Measurements from ENCODE around the gene RAD51B. TPM values are rescaled to one million over a fixed set of nuclear protein-coding genes. Genes with fewer than 3 reads are reported as not detected.
A peak's percentile ranks its signal among the peaks of the same experiment; 100 is the strongest.

The RAD51B gene
- polyA plus RNA-seq, 3 donors, result 3.6 to 11.6 (median 9.4) TPM

DNA sequence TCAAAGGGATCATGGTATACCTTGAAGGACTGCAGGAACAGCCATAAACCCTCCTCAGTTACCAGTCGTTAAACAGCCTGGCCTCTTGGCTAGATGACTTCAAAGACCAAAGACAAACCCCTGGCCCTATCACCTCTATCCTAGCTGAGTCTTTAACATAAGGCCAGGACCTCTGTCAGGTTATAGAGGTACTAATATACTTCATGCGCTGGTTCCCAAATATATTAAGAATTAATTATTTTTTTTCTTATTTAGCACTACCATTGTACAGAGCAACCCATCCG, 459.8 kb downstream of the RAD51B start:
- no peak overlapping the region for H3K4me2 ChIP-seq (replicated peaks; ENCODE audit: extremely low read depth, low read length, poor library complexity, severe bottlenecking)
- no peak overlapping the region for H3K4me3 Mint-ChIP-seq
- WGBS (ENCODE audit: insufficient coverage), result 88% methylated on average over 1 of the region's 3 CpGs

DNA sequence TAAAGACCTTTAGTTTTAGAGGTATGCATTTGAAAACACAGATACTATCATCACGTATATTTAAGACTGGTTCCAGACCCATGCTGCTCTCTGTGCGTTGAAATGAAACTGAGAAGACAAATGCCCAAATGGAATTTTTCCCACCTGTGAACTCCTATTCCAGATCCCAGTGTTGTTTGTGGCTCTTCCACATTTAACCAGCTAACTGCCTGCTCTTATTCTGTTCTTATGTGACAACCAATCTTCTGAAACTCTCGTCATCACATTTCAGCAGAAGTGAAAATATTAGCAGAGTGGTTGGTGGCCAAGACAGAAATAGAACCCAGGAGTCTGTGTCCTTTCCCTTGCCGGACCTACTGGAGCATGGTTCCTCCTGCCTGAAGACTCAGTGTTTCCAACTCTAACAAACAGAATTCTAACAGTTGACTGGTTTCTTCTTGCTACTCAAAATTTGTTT, 460.2 kb downstream of the RAD51B start:
- H3K4me3 Mint-ChIP-seq, result peak overlapping the region in 1 of 2 donors; percentile 15

More for the DNA sequence above, 459.8 kb downstream of the RAD51B start:
- intact Hi-C loops (cut with micrococcal nuclease), result loop anchor here in 1 of 2 donors (10.0 kb wide), 1 partner anchor 115 kb away; no protein-coding TSS in a partner anchor
- Histone ChIP-seq H3K9ac (ENCODE audit: insufficient read depth, low read length, poor library complexity, severe bottlenecking) (no peak overlapping the region), H4K20me1 (ENCODE audit: insufficient read depth, low read length) (no peaks in the 10 kb centered on the region), H3K79me2 (ENCODE audit: insufficient read depth, low read length) (no peaks in the 10 kb centered on the region), H3K27me3 (ENCODE audit: control insufficient read depth in 2 of 2, insufficient read depth in 2 of 2, low read length in 2 of 2) (no peaks in the 10 kb centered on the region), H3K9me3 (replicated peaks in 1 of 2; ENCODE audit: control insufficient read depth in 1 of 2, insufficient read depth in 1 of 2, low read length in 2 of 2) (no peaks in the 10 kb centered on the region), H2AFZ (ENCODE audit: insufficient read depth, low read depth, low read length, poor library complexity, severe bottlenecking) (no peak overlapping the region), H3K36me3 (replicated peaks in 1 of 2; ENCODE audit: control insufficient read depth in 1 of 2, insufficient read depth in 2 of 2, low read length in 2 of 2) (no peaks in the 10 kb centered on the region), H3K27ac (ENCODE audit: low read depth in 1 of 2, low read length in 2 of 2) (no peak overlapping the region), H3K4me3 (replicated peaks in 1 of 3; ENCODE audit: low read depth in 2 of 3, low read length in 3 of 3) (no peak overlapping the region), H3K4me1 (ENCODE audit: control insufficient read depth in 1 of 2, insufficient read depth in 2 of 2, low read length in 2 of 2) (peaks cover 25 to 30% of the 10 kb centered on the region in 2 donors)
- TF ChIP-seq, protein P1, sequence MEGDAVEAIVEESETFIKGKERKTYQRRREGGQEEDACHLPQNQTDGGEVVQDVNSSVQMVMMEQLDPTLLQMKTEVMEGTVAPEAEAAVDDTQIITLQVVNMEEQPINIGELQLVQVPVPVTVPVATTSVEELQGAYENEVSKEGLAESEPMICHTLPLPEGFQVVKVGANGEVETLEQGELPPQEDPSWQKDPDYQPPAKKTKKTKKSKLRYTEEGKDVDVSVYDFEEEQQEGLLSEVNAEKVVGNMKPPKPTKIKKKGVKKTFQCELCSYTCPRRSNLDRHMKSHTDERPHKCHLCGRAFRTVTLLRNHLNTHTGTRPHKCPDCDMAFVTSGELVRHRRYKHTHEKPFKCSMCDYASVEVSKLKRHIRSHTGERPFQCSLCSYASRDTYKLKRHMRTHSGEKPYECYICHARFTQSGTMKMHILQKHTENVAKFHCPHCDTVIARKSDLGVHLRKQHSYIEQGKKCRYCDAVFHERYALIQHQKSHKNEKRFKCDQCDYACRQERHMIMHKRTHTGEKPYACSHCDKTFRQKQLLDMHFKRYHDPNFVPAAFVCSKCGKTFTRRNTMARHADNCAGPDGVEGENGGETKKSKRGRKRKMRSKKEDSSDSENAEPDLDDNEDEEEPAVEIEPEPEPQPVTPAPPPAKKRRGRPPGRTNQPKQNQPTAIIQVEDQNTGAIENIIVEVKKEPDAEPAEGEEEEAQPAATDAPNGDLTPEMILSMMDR (IDR thresholded peaks at IDR 0.05), result no peak
- no peak for DNase-seq
- Mint-ChIP-seq H3K36me3 (no peaks in the 10 kb centered on the region), H3K27ac (no peak overlapping the region), H3K27me3 (ENCODE audit: low read depth in 3 of 3) (no peaks in the 10 kb centered on the region), H3K4me1 (peaks cover 48% of the 10 kb centered on the region), H3K9me3 (no peaks in the 10 kb centered on the region)

More for the DNA sequence above, 460.2 kb downstream of the RAD51B start:
- Mint-ChIP-seq H3K27me3 (ENCODE audit: low read depth in 3 of 3) (no peaks in the 10 kb centered on the region), H3K4me1 (peaks cover 49% of the 10 kb centered on the region), H3K27ac (peak overlapping the region in 1 of 7 donors; percentile 42), H3K36me3 (peaks cover 1 to 2% of the 10 kb centered on the region in 2 donors), H3K9me3 (no peaks in the 10 kb centered on the region)
- Histone ChIP-seq H3K4me3 (replicated peaks in 1 of 3; ENCODE audit: low read depth in 2 of 3, low read length in 3 of 3) (no peak overlapping the region), H3K9ac (ENCODE audit: insufficient read depth, low read length, poor library complexity, severe bottlenecking) (no peak overlapping the region), H3K36me3 (replicated peaks in 1 of 2; ENCODE audit: control insufficient read depth in 1 of 2, insufficient read depth in 2 of 2, low read length in 2 of 2) (no peaks in the 10 kb centered on the region), H3K4me1 (ENCODE audit: control insufficient read depth in 1 of 2, insufficient read depth in 2 of 2, low read length in 2 of 2) (peaks cover 29 to 34% of the 10 kb centered on the region in 2 donors), H3K4me2 (replicated peaks; ENCODE audit: extremely low read depth, low read length, poor library complexity, severe bottlenecking) (no peak overlapping the region), H4K20me1 (ENCODE audit: insufficient read depth, low read length) (no peaks in the 10 kb centered on the region), H3K27me3 (ENCODE audit: control insufficient read depth in 2 of 2, insufficient read depth in 2 of 2, low read length in 2 of 2) (no peaks in the 10 kb centered on the region), H3K27ac (ENCODE audit: low read depth in 1 of 2, low read length in 2 of 2) (no peak overlapping the region), H3K9me3 (replicated peaks in 1 of 2; ENCODE audit: control insufficient read depth in 1 of 2, insufficient read depth in 1 of 2, low read length in 2 of 2) (no peaks in the 10 kb centered on the region), H3K79me2 (ENCODE audit: insufficient read depth, low read length) (no peaks in the 10 kb centered on the region), H2AFZ (ENCODE audit: insufficient read depth, low read depth, low read length, poor library complexity, severe bottlenecking) (no peak overlapping the region)
- WGBS (ENCODE audit: insufficient coverage), result no CpG with 5 or more reads among the region's 4 CpGs
- TF ChIP-seq, protein P1 (IDR thresholded peaks at IDR 0.05), result no peak
- no peak for DNase-seq
- intact Hi-C loops (cut with micrococcal nuclease), result loop anchor here in 1 of 2 donors (10.0 kb wide), 1 partner anchor 115 kb away; no protein-coding TSS in a partner anchor
